Ovary (tissue), 9 donors: ENCODE results near the gene TSC22D3. TPM values are rescaled to one million over a fixed set of nuclear protein-coding genes. Genes with fewer than 3 reads are reported as not detected.

ENCODE experiments used
- DNase-seq, 5 donors: peaks; one replicate each; pipeline ENCODE4 v3.0.0-alpha.2; 2019 to 2020
- H3K27ac ChIP-seq, 2 donors: fragments of 200-600 bp; one replicate each; pipeline versions ENCODE4 v1.5.1 to v1.8.0; 2019 to 2022
- H3K27me3 ChIP-seq: fragments of 200-600 bp; one replicate; pipeline ENCODE4 v1.8.0; 2022
- H3K36me3 ChIP-seq: fragments of 200-600 bp; sonication (generic); one replicate; pipeline ENCODE4 v1.5.1; 2019
- H3K4me1 ChIP-seq: one replicate; pipeline ENCODE4 v1.8.1; 2013; ENCODE audit warnings: mild to moderate bottlenecking, moderate library complexity; ENCODE audit not compliant: insufficient read depth
- H3K4me3 ChIP-seq: fragments of 200-600 bp; sonication (generic); one replicate; pipeline ENCODE4 v1.5.1; 2017
- H3K9me3 ChIP-seq, 2 donors: fragments of 200-600 bp in 1 of 2; sonication (generic) in 1 of 2; one replicate each; pipeline versions ENCODE4 v1.5.1 to v1.8.1; 2013 to 2019; ENCODE audit warnings: mild to moderate bottlenecking in 1 of 2, moderate library complexity in 1 of 2
- CTCF ChIP-seq, 3 donors: fragments of 450-650 bp in 2 of 3; fragments of 200-600 bp in 1 of 3; IDR thresholded peaks; one replicate each; pipeline versions ENCODE4 v1.5.1 to v1.8.0; 2016 to 2022; ENCODE audit warnings: antibody characterized with exemption in 3 of 3, mild to moderate bottlenecking in 1 of 3
- EP300 ChIP-seq: sonication (generic); formaldehyde crosslinking; IDR thresholded peaks from one replicate; pipeline ENCODE4 v1.6.1; 2017; ENCODE audit warnings: antibody characterized with exemption
- POLR2A ChIP-seq: fragments of 450-650 bp; IDR thresholded peaks from one replicate; pipeline ENCODE4 v1.6.1; 2017; ENCODE audit warnings: antibody characterized with exemption, mild to moderate bottlenecking, moderate library complexity
- WGBS, 3 donors: extraction: QIAGEN DNeasy Blood & Tissue Kit in 1 of 3; methylation state at CpG; one replicate each; pipeline versions ENCODE4 v1.1.5 to v1.1.7; 2013 to 2017; 5-methylcytosine and 5-hydroxymethylcytosine counted together
- intact Hi-C, 4 donors: fragments of 100-400 bp; cut with DNase I; formaldehyde crosslinking; loops; one replicate each; pipeline versions ENCODE4 v1.11.0 to v1.15.1; 2022 to 2023
- polyA plus RNA-seq, 2 donors: library from polyadenylated mRNA; stranded (reverse); fragments of 200-250 nt in 1 of 2; fragments of 350-450 nt in 1 of 2; fragmentation: Illumina TruSeq in 1 of 2; extraction: RNeasy Lipid Tissue Mini Kit (QIAGEN cat#74804) in 1 of 2; gene quantifications; one replicate each; pipeline ENCODE4 v1.2.3, GENCODE V29; 2013 to 2014
- total RNA-seq, 7 donors: library from RNA; depleted of rRNA in 2 of 7; stranded (reverse); fragments of >200 nt in 2 of 7; fragmentation: NEBNext Ultra II Directional in 3 of 7; extraction: Animal tissue kit (Norgen Biotek cat#: 25700) in 3 of 7; gene quantifications; one replicate each; pipeline versions ENCODE4 v1.1.0 to v1.2.4, GENCODE V29; 2016 to 2023
- donor health status: DM: no; HTN: no; CAD: no; lungs with moderate emphysema.
- donor health status: DM: no; HTN: no; CAD: no.
- donor health status: Bipolar disorder and iron deficiency.
- donor health status: DM: yes; HTN: yes; CAD: no.
- donor health status: DM: no; HTN: no; CAD: no.
- donor health status: DM: yes; HTN: yes; CAD: no.

Gene TSC22D3
- total and polyA plus RNA-seq, 9 donors, result 91.5 to 645 (median 241) TPM

GRCh38 chrX:107721318-107721717 lies 54.3 kb downstream of the TSC22D3 start:
- intact Hi-C loops, result no loop called here
- no peak for TF ChIP-seq POLR2A
- TF ChIP-seq EP300, result no peak
- no peak for TF ChIP-seq CTCF (IDR thresholded peaks at IDR 0.05)
- H3K36me3 ChIP-seq, result no peaks in the 10 kb centered on the region
- 80 to 86% (median 81%) methylated on average over 9 of the region's 9 CpGs for WGBS, 3 donors
- no peak overlapping the region for H3K4me3 ChIP-seq
- no peak overlapping the region for H3K27ac ChIP-seq
- peaks cover 8% of the 10 kb centered on the region for H3K4me1 ChIP-seq
- H3K9me3 ChIP-seq, result no peaks in the 10 kb centered on the region
- no peaks in the 10 kb centered on the region for H3K27me3 ChIP-seq
- no peak for DNase-seq

- no peak overlapping the region for H3K4me3 ChIP-seq
- no peaks in the 10 kb centered on the region for H3K9me3 ChIP-seq
- H3K36me3 ChIP-seq, result no peaks in the 10 kb centered on the region
- no peaks in the 10 kb centered on the region for H3K27me3 ChIP-seq
- H3K4me1 ChIP-seq, result peaks cover 5% of the 10 kb centered on the region
- intact Hi-C loops, result loop anchor here in 2 of 4 donors (5.0 to 10.0 kb wide), 2 partner anchors 57 to 59 kb away; partner anchors contain the start of genes NCBP2L (in 2 of the 2) and TSC22D3 (in 2 of the 2)
- TF ChIP-seq EP300 (peak; percentile 36), CTCF (IDR thresholded peaks at IDR 0.05) (peak; percentile 62 to 86 (median 84)), POLR2A (no peak)
- H3K27ac ChIP-seq, result no peak overlapping the region
- 33 to 38% (median 35%) methylated on average over 3 of the region's 3 CpGs for WGBS, 3 donors
- DNase-seq, result peak; percentile 61 to 92 (median 74)
These were observed 57.4 kb downstream of the TSC22D3 start for GRCh38 chrX:107718156-107718621.

- no peaks in the 10 kb centered on the region for H3K27me3 ChIP-seq
- H3K4me3 ChIP-seq, result peak overlapping the region; percentile 50
- no peaks in the 10 kb centered on the region for H3K36me3 ChIP-seq
- 38 to 46% (median 46%) methylated on average over 29 of the region's 29 CpGs for WGBS, 3 donors
- DNase-seq, result peak; percentile 68 to 91 (median 76)
- H3K27ac ChIP-seq, result peak overlapping the region; percentile 83 to 96
- H3K9me3 ChIP-seq, result no peaks in the 10 kb centered on the region
- TF ChIP-seq POLR2A (peak; percentile 92), CTCF (IDR thresholded peaks at IDR 0.05) (peak in 1 of 3 donors; percentile 23), EP300 (no peak)
- intact Hi-C loops, result loop anchor here in 3 of 4 donors (1.0 to 10.0 kb wide), 5 partner anchors 40 to 60 kb away; partner anchors contain the start of genes NCBP2L (in 2 of the 3) and TSC22D3 (in 2 of the 3)
- peaks cover 10% of the 10 kb centered on the region for H3K4me1 ChIP-seq
These were observed 58.5 kb downstream of the TSC22D3 start for GRCh38 chrX:107716816-107717700.

- Histone ChIP-seq H3K27ac (peak overlapping the region; percentile 83 to 96), H3K4me1 (peaks cover 10% of the 10 kb centered on the region), H3K4me3 (peak overlapping the region; percentile 50), H3K27me3 (no peaks in the 10 kb centered on the region), H3K9me3 (no peaks in the 10 kb centered on the region), H3K36me3 (no peaks in the 10 kb centered on the region)
- intact Hi-C loops, result loop anchor here in 3 of 4 donors (2.0 to 10.0 kb wide), 4 partner anchors 39 to 61 kb away; partner anchors contain the start of genes NCBP2L (in 2 of the 3) and TSC22D3 (in 2 of the 3)
- DNase-seq, result peak in 1 of 5 donors; percentile 48
- 21 to 25% (median 22%) methylated on average over 45 to 52 of the region's 52 CpGs for WGBS, 3 donors
- TF ChIP-seq EP300 (no peak), POLR2A (peak; percentile 11)
These were observed 59.4 kb downstream of the TSC22D3 start for GRCh38 chrX:107716118-107716684.
